HCT116 (cell line): ENCODE measurements around the gene DLG2.

Source experiments
- CEBPB ChIP-seq: IDR thresholded peaks from 2 replicates; pipeline ENCODE4 v1.6.1; 2012; ENCODE audit warnings: low read depth
- EGR1 ChIP-seq: IDR thresholded peaks from 2 replicates; pipeline ENCODE4 v1.6.1; 2012; ENCODE audit warnings: low read depth
- EZH2 ChIP-seq: fragments of 200-600 bp; sonication (generic); IDR thresholded peaks from 2 replicates; pipeline ENCODE4 v1.6.1; 2017; ENCODE audit warnings: antibody characterized with exemption, mixed run types
- EZH2phosphoT487 ChIP-seq: fragments of 200-600 bp; IDR thresholded peaks from 2 replicates; pipeline ENCODE4 v1.6.1; 2018; ENCODE audit warnings: antibody characterized with exemption, borderline replicate concordance
- POLR2A ChIP-seq: IDR thresholded peaks from 2 replicates; pipeline ENCODE4 v1.7.0; 2011; ENCODE audit warnings: borderline replicate concordance; ENCODE audit not compliant: insufficient read depth, insufficient read length; ENCODE audit errors: extremely low read depth
- POLR2AphosphoS5 ChIP-seq: IDR thresholded peaks from 2 replicates; pipeline ENCODE4 v1.6.1; 2011; ENCODE audit warnings: mild to moderate bottlenecking, low read depth, low read length, moderate library complexity
- RAD21 ChIP-seq: IDR thresholded peaks from 2 replicates; pipeline ENCODE4 v1.6.1; 2012; ENCODE audit warnings: low read depth, mild to moderate bottlenecking
- SRF ChIP-seq: IDR thresholded peaks from 2 replicates; pipeline ENCODE4 v1.6.1; 2012; ENCODE audit warnings: low read depth
- ZNF274 ChIP-seq: fragments of 200-500 bp; sonication (Bioruptor generic); IDR thresholded peaks from 2 replicates; pipeline ENCODE4 v1.6.1; 2014; ENCODE audit warnings: mild to moderate bottlenecking, low read depth, low read length, inconsistent platforms
- TF ChIP-seq, protein P1 (sequence below), 3 experiments: fragments of 200-600 bp in 1 of 3; sonication (generic) in 1 of 3; IDR thresholded peaks in 2 of 3; conservative IDR thresholded peaks in 1 of 3; 2 replicates each; pipeline ENCODE4 v1.5.1; 2012 to 2017; ENCODE audit warnings: low read depth in 2 of 3, low read length in 2 of 3, antibody characterized with exemption in 1 of 3, borderline replicate concordance in 1 of 3, control low read depth in 1 of 3, mild to moderate bottlenecking in 1 of 3, mixed read lengths in 1 of 3, mixed run types in 1 of 3, moderate library complexity in 1 of 3; ENCODE audit not compliant: insufficient read depth in 1 of 3
- TF ChIP-seq, protein P2 (sequence below): IDR thresholded peaks from 2 replicates; pipeline ENCODE4 v1.6.1; 2012; ENCODE audit warnings: low read depth
- TF ChIP-seq, protein P3 (sequence below): IDR thresholded peaks from 2 replicates; pipeline ENCODE4 v1.6.1; 2012

DNA sequence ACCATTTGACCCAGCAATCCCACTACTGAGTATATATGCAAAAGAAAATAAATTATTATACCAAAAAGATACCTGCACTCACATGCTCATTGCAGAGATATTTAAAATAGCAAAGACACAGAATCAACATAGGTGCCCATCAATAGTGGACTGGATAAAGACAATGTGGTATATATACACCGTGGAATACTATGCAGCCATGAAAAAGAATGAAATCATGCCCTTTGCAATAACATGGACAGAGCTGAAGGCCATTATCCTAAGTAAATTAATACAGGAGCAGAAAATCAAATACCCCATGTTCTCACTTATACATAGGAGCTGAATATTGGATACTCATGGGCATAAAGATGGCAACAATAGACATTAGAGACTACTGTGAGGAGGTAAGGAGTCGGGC is 68.7 kb downstream of the DLG2 start:
- TF ChIP-seq ZNF274 (no peak), POLR2A (no peak), SRF (no peak), EZH2 (no peak), RAD21 (no peak), CEBPB (no peak), POLR2AphosphoS5 (no peak), EZH2phosphoT487 (no peak), EGR1 (no peak)
- TF ChIP-seq, protein P1, sequence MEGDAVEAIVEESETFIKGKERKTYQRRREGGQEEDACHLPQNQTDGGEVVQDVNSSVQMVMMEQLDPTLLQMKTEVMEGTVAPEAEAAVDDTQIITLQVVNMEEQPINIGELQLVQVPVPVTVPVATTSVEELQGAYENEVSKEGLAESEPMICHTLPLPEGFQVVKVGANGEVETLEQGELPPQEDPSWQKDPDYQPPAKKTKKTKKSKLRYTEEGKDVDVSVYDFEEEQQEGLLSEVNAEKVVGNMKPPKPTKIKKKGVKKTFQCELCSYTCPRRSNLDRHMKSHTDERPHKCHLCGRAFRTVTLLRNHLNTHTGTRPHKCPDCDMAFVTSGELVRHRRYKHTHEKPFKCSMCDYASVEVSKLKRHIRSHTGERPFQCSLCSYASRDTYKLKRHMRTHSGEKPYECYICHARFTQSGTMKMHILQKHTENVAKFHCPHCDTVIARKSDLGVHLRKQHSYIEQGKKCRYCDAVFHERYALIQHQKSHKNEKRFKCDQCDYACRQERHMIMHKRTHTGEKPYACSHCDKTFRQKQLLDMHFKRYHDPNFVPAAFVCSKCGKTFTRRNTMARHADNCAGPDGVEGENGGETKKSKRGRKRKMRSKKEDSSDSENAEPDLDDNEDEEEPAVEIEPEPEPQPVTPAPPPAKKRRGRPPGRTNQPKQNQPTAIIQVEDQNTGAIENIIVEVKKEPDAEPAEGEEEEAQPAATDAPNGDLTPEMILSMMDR (IDR thresholded peaks at IDR 0.05 in 2 of 3, conservative IDR thresholded peaks at IDR 0.05 in 1 of 3; ENCODE audit: borderline replicate concordance in 1 of 3, insufficient read depth in 1 of 3, low read depth in 2 of 3, low read length in 2 of 3) = no peak
- TF ChIP-seq, protein P2, sequence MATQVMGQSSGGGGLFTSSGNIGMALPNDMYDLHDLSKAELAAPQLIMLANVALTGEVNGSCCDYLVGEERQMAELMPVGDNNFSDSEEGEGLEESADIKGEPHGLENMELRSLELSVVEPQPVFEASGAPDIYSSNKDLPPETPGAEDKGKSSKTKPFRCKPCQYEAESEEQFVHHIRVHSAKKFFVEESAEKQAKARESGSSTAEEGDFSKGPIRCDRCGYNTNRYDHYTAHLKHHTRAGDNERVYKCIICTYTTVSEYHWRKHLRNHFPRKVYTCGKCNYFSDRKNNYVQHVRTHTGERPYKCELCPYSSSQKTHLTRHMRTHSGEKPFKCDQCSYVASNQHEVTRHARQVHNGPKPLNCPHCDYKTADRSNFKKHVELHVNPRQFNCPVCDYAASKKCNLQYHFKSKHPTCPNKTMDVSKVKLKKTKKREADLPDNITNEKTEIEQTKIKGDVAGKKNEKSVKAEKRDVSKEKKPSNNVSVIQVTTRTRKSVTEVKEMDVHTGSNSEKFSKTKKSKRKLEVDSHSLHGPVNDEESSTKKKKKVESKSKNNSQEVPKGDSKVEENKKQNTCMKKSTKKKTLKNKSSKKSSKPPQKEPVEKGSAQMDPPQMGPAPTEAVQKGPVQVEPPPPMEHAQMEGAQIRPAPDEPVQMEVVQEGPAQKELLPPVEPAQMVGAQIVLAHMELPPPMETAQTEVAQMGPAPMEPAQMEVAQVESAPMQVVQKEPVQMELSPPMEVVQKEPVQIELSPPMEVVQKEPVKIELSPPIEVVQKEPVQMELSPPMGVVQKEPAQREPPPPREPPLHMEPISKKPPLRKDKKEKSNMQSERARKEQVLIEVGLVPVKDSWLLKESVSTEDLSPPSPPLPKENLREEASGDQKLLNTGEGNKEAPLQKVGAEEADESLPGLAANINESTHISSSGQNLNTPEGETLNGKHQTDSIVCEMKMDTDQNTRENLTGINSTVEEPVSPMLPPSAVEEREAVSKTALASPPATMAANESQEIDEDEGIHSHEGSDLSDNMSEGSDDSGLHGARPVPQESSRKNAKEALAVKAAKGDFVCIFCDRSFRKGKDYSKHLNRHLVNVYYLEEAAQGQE = no peak
- TF ChIP-seq, protein P3, sequence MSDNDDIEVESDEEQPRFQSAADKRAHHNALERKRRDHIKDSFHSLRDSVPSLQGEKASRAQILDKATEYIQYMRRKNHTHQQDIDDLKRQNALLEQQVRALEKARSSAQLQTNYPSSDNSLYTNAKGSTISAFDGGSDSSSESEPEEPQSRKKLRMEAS = no peak
